ENCODE results near the gene LRRC8D.

LRRC8D gene

DNA sequence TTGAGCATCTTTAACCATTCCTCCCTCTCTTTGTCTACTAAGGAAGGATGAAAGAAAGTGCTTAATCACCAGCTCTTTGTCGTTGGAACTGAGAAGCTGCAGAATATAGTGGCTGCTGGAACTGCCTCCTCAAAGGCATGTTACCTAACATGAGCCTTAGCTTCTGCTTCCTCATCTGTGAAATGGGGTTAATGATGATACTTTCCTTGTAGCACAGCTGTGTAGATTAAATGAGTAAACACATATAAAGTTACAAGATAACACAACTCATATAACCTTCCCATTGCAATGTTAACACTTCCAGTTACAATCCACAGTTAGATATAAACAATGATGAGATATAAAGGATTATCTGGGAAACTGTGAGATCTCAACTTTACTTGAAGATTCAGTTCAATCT, 125.7 kb downstream of the LRRC8D start:
- no peak for DNase-seq (ENCODE audit: low read depth)
- TF ChIP-seq, protein P1, sequence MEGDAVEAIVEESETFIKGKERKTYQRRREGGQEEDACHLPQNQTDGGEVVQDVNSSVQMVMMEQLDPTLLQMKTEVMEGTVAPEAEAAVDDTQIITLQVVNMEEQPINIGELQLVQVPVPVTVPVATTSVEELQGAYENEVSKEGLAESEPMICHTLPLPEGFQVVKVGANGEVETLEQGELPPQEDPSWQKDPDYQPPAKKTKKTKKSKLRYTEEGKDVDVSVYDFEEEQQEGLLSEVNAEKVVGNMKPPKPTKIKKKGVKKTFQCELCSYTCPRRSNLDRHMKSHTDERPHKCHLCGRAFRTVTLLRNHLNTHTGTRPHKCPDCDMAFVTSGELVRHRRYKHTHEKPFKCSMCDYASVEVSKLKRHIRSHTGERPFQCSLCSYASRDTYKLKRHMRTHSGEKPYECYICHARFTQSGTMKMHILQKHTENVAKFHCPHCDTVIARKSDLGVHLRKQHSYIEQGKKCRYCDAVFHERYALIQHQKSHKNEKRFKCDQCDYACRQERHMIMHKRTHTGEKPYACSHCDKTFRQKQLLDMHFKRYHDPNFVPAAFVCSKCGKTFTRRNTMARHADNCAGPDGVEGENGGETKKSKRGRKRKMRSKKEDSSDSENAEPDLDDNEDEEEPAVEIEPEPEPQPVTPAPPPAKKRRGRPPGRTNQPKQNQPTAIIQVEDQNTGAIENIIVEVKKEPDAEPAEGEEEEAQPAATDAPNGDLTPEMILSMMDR (conservative IDR thresholded peaks at IDR 0.05; ENCODE audit: low read length) = no peak
- no peak overlapping the region for H3K4me3 ChIP-seq (ENCODE audit: low read length)

DNA sequence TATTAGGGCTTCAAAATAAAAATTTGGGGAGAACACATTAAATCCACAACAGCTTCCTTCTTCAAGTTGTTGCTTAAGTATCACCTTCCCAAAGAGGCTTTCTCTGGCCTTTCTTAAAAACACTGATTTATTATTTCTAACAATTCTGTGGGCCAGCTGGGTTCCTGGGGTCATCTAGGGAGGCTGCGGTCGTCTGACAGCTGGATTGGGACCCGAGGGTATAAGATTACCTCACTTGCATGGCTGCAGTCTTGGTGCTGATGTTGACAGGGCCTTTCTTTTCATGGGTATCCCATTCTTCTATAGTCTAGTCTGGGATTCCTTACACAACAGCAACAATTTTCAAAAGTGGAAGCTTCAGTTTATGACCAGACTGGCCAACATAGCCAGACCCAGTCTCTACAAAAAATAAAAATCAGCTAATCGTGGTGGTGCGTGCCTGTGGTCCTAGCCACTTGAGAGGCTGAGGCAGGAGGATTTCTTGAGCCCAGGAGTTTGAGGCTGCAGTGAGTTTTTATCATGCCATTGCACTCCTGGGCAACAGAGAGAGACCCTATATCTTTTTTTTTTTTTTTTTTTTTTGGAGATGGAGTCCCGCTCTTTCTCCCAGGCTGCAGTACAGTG, 128.0 kb downstream of the LRRC8D start:
- DNase-seq (ENCODE audit: low read depth) = no peak
- H3K4me3 ChIP-seq (ENCODE audit: low read length) = no peak overlapping the region
- TF ChIP-seq, protein P1 (conservative IDR thresholded peaks at IDR 0.05; ENCODE audit: low read length) = no peak

DNA sequence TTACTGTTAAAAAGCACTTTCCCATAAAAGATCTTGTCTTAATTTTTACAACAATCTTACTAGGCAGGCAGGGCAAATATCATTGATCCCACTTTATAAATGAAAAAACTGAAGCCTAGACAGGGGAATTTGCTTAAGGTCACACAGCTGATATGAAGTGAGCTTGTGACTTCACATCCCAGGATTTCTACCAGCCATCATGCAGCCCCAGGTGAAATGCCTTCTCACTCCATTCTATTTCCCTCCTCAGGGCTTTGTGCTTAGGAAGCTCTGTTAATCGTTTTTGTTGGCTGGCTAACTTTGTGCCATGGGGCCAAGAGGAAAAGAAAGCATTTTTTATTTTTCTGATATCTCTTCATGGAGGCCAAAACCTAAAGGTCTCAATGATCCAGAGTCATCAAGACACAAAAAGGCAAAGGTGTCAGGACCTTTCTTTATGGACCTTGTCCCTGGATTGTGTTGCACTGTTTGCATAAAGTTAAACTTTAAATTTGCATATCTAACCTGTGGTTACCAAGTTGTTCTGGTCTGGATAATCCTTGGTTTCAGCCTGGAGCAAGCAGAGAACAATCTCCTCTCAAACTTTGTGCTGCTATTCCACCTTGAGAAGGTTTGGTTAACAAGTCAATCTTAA, 129.3 kb downstream of the LRRC8D start:
- DNase-seq (ENCODE audit: low read depth) = no peak
- H3K4me3 ChIP-seq (ENCODE audit: low read length) = no peak overlapping the region
- TF ChIP-seq, protein P1 (conservative IDR thresholded peaks at IDR 0.05; ENCODE audit: low read length) = no peak

GRCh38 chr1:89950703-89951102, 129.9 kb downstream of the LRRC8D start:
- no peak overlapping the region for H3K4me3 ChIP-seq (ENCODE audit: low read length)
- DNase-seq (ENCODE audit: low read depth) = no peak
- TF ChIP-seq, protein P1 (conservative IDR thresholded peaks at IDR 0.05; ENCODE audit: low read length) = no peak

DNA sequence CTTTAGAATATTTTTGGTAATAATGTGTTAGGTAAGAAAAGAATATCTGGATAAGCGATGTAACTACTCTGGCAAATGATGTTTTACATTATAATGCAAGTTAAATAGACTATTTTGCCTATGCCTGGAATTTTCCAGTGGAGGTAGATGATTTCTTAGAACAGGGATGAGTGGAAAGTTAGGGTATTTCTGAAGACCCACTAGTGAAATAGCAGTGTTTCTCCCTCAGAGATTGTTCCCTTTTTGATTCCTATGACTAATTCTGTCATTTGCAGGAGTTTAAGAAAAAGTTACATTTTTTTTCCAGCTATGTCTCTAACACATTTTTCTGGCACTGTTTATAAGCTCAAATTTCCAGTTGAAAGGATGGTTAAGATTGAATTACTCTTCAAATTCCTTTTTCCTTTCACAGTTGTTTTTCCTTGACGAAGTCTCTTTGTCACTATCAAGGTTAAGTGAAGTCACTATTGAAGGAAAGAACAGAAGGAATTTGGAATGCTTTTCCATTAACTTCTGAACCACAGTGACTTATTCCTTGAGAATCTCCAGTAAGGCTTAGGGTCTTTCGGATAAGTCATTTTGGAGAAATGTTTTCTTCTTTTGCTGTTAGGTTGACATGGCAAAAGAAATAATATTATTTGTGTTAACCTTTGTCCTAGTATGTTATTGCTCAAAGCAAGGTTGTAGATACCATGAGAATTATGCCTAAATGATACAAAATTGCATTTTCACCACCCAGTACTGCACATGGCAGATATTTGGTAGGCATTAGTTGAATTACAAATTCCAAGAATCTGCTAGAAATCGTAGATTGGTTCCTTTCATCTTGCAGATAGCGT, 131.2 kb downstream of the LRRC8D start:
- TF ChIP-seq, protein P1 (conservative IDR thresholded peaks at IDR 0.05; ENCODE audit: low read length) = no peak
- no peak overlapping the region for H3K4me3 ChIP-seq (ENCODE audit: low read length)
- peak; percentile 81 for DNase-seq (ENCODE audit: low read depth)

GRCh38 chr1:89952605-89953130, 131.8 kb downstream of the LRRC8D start:
- no peak for DNase-seq (ENCODE audit: low read depth)
- TF ChIP-seq, protein P1 (conservative IDR thresholded peaks at IDR 0.05; ENCODE audit: low read length) = no peak
- no peak overlapping the region for H3K4me3 ChIP-seq (ENCODE audit: low read length)

Measured in AG10803 (cell line).